Sigmoid colon (tissue), 7 donors: ENCODE results near the gene UTF1. TPM values are rescaled to one million over a fixed set of nuclear protein-coding genes. Genes with fewer than 3 reads are reported as not detected.

ENCODE experiments used
- DNase-seq: peaks from one replicate; pipeline ENCODE4 v3.0.0-alpha.2; 2019
- H3K27ac ChIP-seq, 4 donors: fragments of 200-600 bp; sonication (generic); one replicate each; pipeline ENCODE4 v1.5.1; 2016 to 2019; ENCODE audit warnings: mild to moderate bottlenecking in 1 of 4
- H3K27me3 ChIP-seq, 3 donors: fragments of 200-600 bp; sonication (generic); one replicate each; pipeline ENCODE4 v1.5.1; 2019; ENCODE audit warnings: mild to moderate bottlenecking in 1 of 3
- H3K36me3 ChIP-seq, 4 donors: fragments of 200-600 bp; sonication (generic); one replicate each; pipeline ENCODE4 v1.5.1; 2016 to 2019
- H3K4me1 ChIP-seq, 4 donors: fragments of 200-600 bp; sonication (generic); one replicate each; pipeline ENCODE4 v1.5.1; 2017 to 2019
- H3K4me3 ChIP-seq, 4 donors: fragments of 200-600 bp; sonication (generic); one replicate each; pipeline ENCODE4 v1.5.1; 2017 to 2019; ENCODE audit warnings: mild to moderate bottlenecking in 2 of 4, moderate library complexity in 1 of 4
- H3K9me3 ChIP-seq, 4 donors: fragments of 200-600 bp in 3 of 4; sonication (generic) in 3 of 4; one replicate each; pipeline versions ENCODE4 v1.5.1 to v1.6.1; 2013 to 2019
- CTCF ChIP-seq, 4 experiments: fragments of 450-650 bp in 3 of 4; fragments of 200-600 bp in 1 of 4; IDR thresholded peaks; one replicate each; pipeline ENCODE4 v1.5.1; 2016 to 2019; ENCODE audit warnings: antibody characterized with exemption in 4 of 4, mild to moderate bottlenecking in 3 of 4, moderate library complexity in 2 of 4
- EP300 ChIP-seq, 4 donors: sonication (generic); formaldehyde crosslinking; IDR thresholded peaks; one replicate each; pipeline ENCODE4 v1.6.1; 2017; ENCODE audit warnings: antibody characterized with exemption in 4 of 4
- POLR2A ChIP-seq, 2 donors: fragments of 450-650 bp; IDR thresholded peaks; one replicate each; pipeline ENCODE4 v1.6.1; 2016; ENCODE audit warnings: antibody characterized with exemption in 2 of 2, mild to moderate bottlenecking in 2 of 2, moderate library complexity in 2 of 2
- POLR2AphosphoS5 ChIP-seq, 4 donors: sonication (generic); formaldehyde crosslinking; IDR thresholded peaks; one replicate each; pipeline ENCODE4 v1.6.1; 2017; ENCODE audit warnings: antibody characterized with exemption in 4 of 4
- WGBS, 2 donors: extraction: QIAGEN DNeasy Blood & Tissue Kit; methylation state at CpG; one replicate each; pipeline ENCODE4 v1.1.7; 2013; 5-methylcytosine and 5-hydroxymethylcytosine counted together
- intact Hi-C: fragments of 100-400 bp; cut with DNase I; formaldehyde crosslinking; loops from one replicate; pipeline ENCODE4 v1.15.1; 2023
- polyA plus RNA-seq, 3 donors: library from polyadenylated mRNA; stranded (reverse); fragments of 200-250 nt; gene quantifications; one replicate each; pipeline ENCODE4 v1.2.3, GENCODE V29; 2013
- total RNA-seq, 4 donors: library from RNA; depleted of rRNA; stranded (reverse); fragments of >200 nt; gene quantifications; one replicate each; pipeline ENCODE4 v1.1.0, GENCODE V29; 2016
- donor health status: healthy with polysubstance abuse.
- donor health status: Bipolar disorder and iron deficiency.
- donor health status: healthy.

The UTF1 gene
- total and polyA plus RNA-seq, 7 donors = not detected

- 84 to 91% methylated on average over 15 of the region's 15 CpGs for WGBS, 2 donors
- H3K36me3 ChIP-seq = no peaks in the 10 kb centered on the region
- peaks cover 0 to 5% (median 0%) of the 10 kb centered on the region in 3 donors for H3K27me3 ChIP-seq
- no peaks in the 10 kb centered on the region for H3K9me3 ChIP-seq
- H3K4me1 ChIP-seq = no peaks in the 10 kb centered on the region
- H3K4me3 ChIP-seq = no peak overlapping the region
- intact Hi-C loops = no loop called here
- DNase-seq = no peak
- no peak for TF ChIP-seq CTCF (IDR thresholded peaks at IDR 0.05)
- no peak for TF ChIP-seq POLR2A (IDR thresholded peaks at IDR 0.05)
- no peak for TF ChIP-seq EP300 (IDR thresholded peaks at IDR 0.05)
- no peak for TF ChIP-seq POLR2AphosphoS5 (IDR thresholded peaks at IDR 0.05)
- H3K27ac ChIP-seq = no peak overlapping the region
Measured at GRCh38 chr10:133200621-133201031, 29.4 kb upstream of the UTF1 start.

- Histone ChIP-seq H3K27me3 (peaks cover 0 to 5% (median 0%) of the 10 kb centered on the region in 3 donors), H3K27ac (no peak overlapping the region), H3K4me3 (no peak overlapping the region), H3K4me1 (no peaks in the 10 kb centered on the region), H3K9me3 (no peaks in the 10 kb centered on the region), H3K36me3 (no peaks in the 10 kb centered on the region)
- 69 to 88% methylated on average over 57 of the region's 57 CpGs for WGBS, 2 donors
- TF ChIP-seq POLR2AphosphoS5 (IDR thresholded peaks at IDR 0.05) = no peak
- no peak for TF ChIP-seq POLR2A (IDR thresholded peaks at IDR 0.05)
- no peak for TF ChIP-seq EP300 (IDR thresholded peaks at IDR 0.05)
- no peak for TF ChIP-seq CTCF (IDR thresholded peaks at IDR 0.05)
- intact Hi-C loops = no loop called here
- DNase-seq = no peak
Measured at GRCh38 chr10:133201151-133201947, 28.7 kb upstream of the UTF1 start.

GRCh38 chr10:133201948-133202725 lies 27.9 kb upstream of the UTF1 start:
- TF ChIP-seq POLR2AphosphoS5 (IDR thresholded peaks at IDR 0.05) (no peak), CTCF (IDR thresholded peaks at IDR 0.05) (no peak), EP300 (IDR thresholded peaks at IDR 0.05) (no peak), POLR2A (IDR thresholded peaks at IDR 0.05) (no peak)
- no peaks in the 10 kb centered on the region for H3K9me3 ChIP-seq
- no peaks in the 10 kb centered on the region for H3K4me1 ChIP-seq
- H3K4me3 ChIP-seq = no peak overlapping the region
- no peak overlapping the region for H3K27ac ChIP-seq
- peaks cover 0 to 5% (median 0%) of the 10 kb centered on the region in 3 donors for H3K27me3 ChIP-seq
- H3K36me3 ChIP-seq = no peaks in the 10 kb centered on the region
- 70 to 81% methylated on average over 29 of the region's 29 CpGs for WGBS, 2 donors
- no peak for DNase-seq
- intact Hi-C loops = no loop called here

- intact Hi-C loops = no loop called here
- Histone ChIP-seq H3K27ac (no peak overlapping the region), H3K4me1 (no peaks in the 10 kb centered on the region), H3K36me3 (no peaks in the 10 kb centered on the region), H3K27me3 (peaks cover 0 to 5% (median 0%) of the 10 kb centered on the region in 3 donors), H3K4me3 (no peak overlapping the region), H3K9me3 (no peaks in the 10 kb centered on the region)
- 86 to 87% methylated on average over 62 of the region's 62 CpGs for WGBS, 2 donors
- no peak for TF ChIP-seq CTCF (IDR thresholded peaks at IDR 0.05)
- TF ChIP-seq POLR2A (IDR thresholded peaks at IDR 0.05) = no peak
- no peak for TF ChIP-seq EP300 (IDR thresholded peaks at IDR 0.05)
- TF ChIP-seq POLR2AphosphoS5 (IDR thresholded peaks at IDR 0.05) = no peak
- no peak for DNase-seq
Measured at GRCh38 chr10:133202778-133203651, 27.0 kb upstream of the UTF1 start.
